ENCODE data around the gene UBE2D4.

UBE2D4 gene

DNA sequence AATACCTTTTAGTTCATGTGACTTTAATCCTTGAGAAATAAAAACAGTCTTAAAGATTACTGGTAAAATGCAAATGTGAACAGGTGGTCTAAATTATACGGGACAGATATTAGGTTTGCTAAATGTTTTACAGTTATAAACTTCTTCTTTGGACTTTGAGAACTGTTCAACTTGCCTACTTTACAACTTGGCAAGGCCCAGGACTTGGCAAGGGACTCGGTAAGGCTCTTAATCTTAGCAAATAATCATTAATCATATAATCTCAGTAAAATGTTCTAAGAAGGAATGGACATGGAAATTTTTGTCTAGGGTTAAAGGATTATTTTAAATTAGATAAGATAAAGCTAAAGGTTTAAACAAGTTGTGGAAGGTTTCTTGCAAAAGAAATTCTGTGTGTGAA, 4.8 kb upstream of the UBE2D4 start:
- Histone ChIP-seq H3K27me3 (ENCODE audit: control insufficient read depth, insufficient read depth, low read length) (peaks cover 15% of the 10 kb centered on the region), H3K9me3 (ENCODE audit: control insufficient read depth, low read depth, low read length) (no peaks in the 10 kb centered on the region), H3K4me1 (ENCODE audit: control insufficient read depth, low read depth, low read length) (no peaks in the 10 kb centered on the region), H3K36me3 (ENCODE audit: control insufficient read depth, low read depth, low read length) (no peaks in the 10 kb centered on the region), H3K27ac (ENCODE audit: low read length) (no peak overlapping the region), H3K4me3 (ENCODE audit: low read length) (no peak overlapping the region), H3K9ac (ENCODE audit: low read length) (no peak overlapping the region)

DNA sequence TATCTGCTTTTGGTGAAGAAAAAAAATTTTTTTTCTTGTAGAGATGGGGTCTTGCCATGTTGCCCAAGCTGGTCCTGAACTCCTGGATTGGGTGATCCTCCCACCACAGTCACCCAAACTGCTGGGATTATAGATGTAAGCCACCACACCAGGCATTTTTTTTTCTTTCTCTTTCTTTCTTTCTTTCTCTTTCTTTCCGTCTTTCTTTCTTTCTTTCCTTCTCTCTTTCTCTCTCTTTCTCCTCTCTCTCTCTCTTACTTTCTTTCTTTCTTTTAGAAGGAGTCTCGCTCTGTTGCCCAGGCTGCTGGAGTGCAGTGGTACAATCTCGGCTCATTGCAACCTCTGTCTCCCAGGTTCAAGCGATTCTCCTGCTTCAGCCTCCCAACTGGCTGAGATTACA, 3.5 kb upstream of the UBE2D4 start:
- no peaks in the 10 kb centered on the region for H3K4me1 ChIP-seq (ENCODE audit: control insufficient read depth, low read depth, low read length)
- no peak overlapping the region for H3K9ac ChIP-seq (ENCODE audit: low read length)
- peaks cover 26% of the 10 kb centered on the region for H3K27me3 ChIP-seq (ENCODE audit: control insufficient read depth, insufficient read depth, low read length)
- H3K4me3 ChIP-seq (ENCODE audit: low read length) = no peak overlapping the region
- H3K27ac ChIP-seq (ENCODE audit: low read length) = no peak overlapping the region
- H3K9me3 ChIP-seq (ENCODE audit: control insufficient read depth, low read depth, low read length) = no peaks in the 10 kb centered on the region
- no peaks in the 10 kb centered on the region for H3K36me3 ChIP-seq (ENCODE audit: control insufficient read depth, low read depth, low read length)

DNA sequence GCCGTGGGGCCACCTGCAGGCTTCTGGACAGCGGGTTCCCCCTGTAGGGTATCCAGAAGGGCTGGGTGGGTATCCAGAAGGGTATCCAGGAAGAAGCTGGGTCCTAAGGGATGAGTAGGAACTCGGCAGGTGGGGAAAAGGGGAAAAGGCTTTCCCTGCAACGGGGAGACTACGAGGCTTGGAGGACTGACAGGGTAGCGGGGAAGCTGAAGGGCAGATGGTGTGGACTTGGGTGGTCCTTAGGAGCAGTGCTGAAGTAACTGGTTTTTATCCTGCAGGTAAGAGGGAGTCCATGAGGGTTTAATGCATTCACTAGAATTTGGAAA, 525 bp downstream of the UBE2D4 start:
- H3K9ac ChIP-seq (ENCODE audit: low read length) = no peak overlapping the region
- H3K9me3 ChIP-seq (ENCODE audit: control insufficient read depth, low read depth, low read length) = no peaks in the 10 kb centered on the region
- no peaks in the 10 kb centered on the region for H3K4me1 ChIP-seq (ENCODE audit: control insufficient read depth, low read depth, low read length)
- H3K27ac ChIP-seq (ENCODE audit: low read length) = no peak overlapping the region
- H3K27me3 ChIP-seq (ENCODE audit: control insufficient read depth, insufficient read depth, low read length) = peaks cover 27% of the 10 kb centered on the region
- peak overlapping the region; percentile 69 for H3K4me3 ChIP-seq (ENCODE audit: low read length)
- no peaks in the 10 kb centered on the region for H3K36me3 ChIP-seq (ENCODE audit: control insufficient read depth, low read depth, low read length)

DNA sequence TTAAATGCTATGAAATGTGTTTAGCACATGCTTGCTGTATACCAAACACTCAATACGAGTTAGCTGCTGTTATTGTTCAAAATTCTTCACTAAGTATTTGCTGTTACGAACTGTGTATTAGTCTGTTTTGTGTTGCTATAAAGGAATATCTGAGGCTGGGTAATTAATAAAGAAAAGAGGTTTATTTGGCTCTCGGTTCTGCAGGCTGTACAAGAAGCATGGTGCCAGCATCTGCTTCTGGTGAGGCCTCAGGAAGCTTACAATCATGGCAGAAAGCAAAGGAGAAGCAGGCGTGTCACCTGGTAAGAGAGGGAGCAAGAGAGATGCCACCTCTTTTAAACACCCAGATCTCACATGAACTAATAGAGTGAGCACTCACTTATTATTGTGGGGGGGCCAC, 1.6 kb downstream of the UBE2D4 start:
- H3K4me1 ChIP-seq (ENCODE audit: control insufficient read depth, low read depth, low read length) = no peaks in the 10 kb centered on the region
- H3K9me3 ChIP-seq (ENCODE audit: control insufficient read depth, low read depth, low read length) = no peaks in the 10 kb centered on the region
- no peak overlapping the region for H3K4me3 ChIP-seq (ENCODE audit: low read length)
- H3K27me3 ChIP-seq (ENCODE audit: control insufficient read depth, insufficient read depth, low read length) = peaks cover 27% of the 10 kb centered on the region
- H3K36me3 ChIP-seq (ENCODE audit: control insufficient read depth, low read depth, low read length) = no peaks in the 10 kb centered on the region
- no peak overlapping the region for H3K9ac ChIP-seq (ENCODE audit: low read length)
- H3K27ac ChIP-seq (ENCODE audit: low read length) = no peak overlapping the region

DNA sequence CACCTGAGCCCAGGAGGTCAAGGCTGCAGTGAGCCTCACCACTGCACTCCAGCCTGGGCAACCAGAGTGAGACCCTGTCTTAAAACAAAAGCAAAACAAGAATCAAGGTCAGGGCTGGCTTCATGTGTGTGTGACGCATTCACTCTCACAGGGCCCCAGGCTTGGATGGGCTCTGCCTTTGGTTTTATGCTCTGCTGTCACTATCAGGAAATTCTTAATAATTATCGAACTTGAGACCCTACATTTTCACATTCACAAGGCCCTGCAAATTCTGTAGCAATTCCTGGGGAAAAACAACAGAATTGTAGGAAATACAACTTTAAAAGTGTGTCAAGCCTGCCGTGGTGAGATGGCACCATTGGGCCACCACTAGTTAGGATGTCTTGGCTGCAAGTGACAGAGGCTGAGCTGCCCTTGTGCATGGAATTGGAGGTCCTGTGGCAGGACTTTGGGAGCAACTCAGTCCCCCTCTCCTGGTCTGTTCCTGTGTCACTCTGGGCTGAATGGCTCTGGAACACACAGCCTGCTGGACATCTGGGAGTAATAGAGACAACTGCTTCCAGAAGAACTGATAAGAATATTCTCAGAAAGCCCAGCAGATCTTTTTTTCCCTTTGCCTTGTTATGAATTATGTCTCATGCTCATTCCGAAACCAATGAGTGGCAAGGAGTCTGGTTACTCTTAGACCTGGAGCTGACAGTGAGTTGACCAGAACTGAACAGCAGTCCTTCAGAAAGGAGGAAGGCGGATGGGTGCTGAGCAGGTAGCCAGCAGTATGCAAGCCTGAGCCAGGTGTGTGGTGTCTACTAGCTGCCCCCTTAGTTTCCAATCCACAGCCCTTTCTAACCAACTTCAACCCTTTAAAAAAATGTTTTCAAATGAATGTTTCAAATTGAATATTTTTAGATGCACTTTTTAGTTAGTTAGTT, 3.6 kb downstream of the UBE2D4 start:
- H3K9me3 ChIP-seq (ENCODE audit: control insufficient read depth, low read depth, low read length) = no peaks in the 10 kb centered on the region
- H3K27me3 ChIP-seq (ENCODE audit: control insufficient read depth, insufficient read depth, low read length) = peaks cover 25% of the 10 kb centered on the region
- H3K27ac ChIP-seq (ENCODE audit: low read length) = no peak overlapping the region
- no peaks in the 10 kb centered on the region for H3K36me3 ChIP-seq (ENCODE audit: control insufficient read depth, low read depth, low read length)
- H3K9ac ChIP-seq (ENCODE audit: low read length) = no peak overlapping the region
- no peaks in the 10 kb centered on the region for H3K4me1 ChIP-seq (ENCODE audit: control insufficient read depth, low read depth, low read length)
- no peak overlapping the region for H3K4me3 ChIP-seq (ENCODE audit: low read length)

DNA sequence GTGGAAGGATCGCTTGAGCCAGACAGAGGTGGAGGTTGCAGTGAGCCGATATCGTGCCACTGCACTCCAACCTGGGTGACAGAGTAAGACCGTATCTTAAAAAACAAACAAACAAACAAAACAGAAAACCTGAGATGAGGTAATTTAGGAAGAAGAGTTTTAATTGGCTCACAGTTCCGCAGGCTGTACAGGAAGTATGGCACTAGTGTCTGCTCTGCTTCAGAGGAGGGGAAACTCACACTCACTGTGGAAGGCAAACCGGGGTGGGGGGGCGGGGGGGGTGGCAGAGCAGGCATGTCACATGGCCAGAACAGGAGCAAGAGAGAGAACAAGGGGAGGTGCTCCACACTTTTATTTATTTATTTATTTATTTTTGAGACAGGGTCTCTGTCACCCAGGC, 5.1 kb downstream of the UBE2D4 start:
- H3K36me3 ChIP-seq (ENCODE audit: control insufficient read depth, low read depth, low read length) = no peaks in the 10 kb centered on the region
- H3K9me3 ChIP-seq (ENCODE audit: control insufficient read depth, low read depth, low read length) = no peaks in the 10 kb centered on the region
- H3K27me3 ChIP-seq (ENCODE audit: control insufficient read depth, insufficient read depth, low read length) = peaks cover 11% of the 10 kb centered on the region
- no peak overlapping the region for H3K9ac ChIP-seq (ENCODE audit: low read length)
- H3K4me3 ChIP-seq (ENCODE audit: low read length) = no peak overlapping the region
- H3K4me1 ChIP-seq (ENCODE audit: control insufficient read depth, low read depth, low read length) = no peaks in the 10 kb centered on the region
- H3K27ac ChIP-seq (ENCODE audit: low read length) = no peak overlapping the region

DNA sequence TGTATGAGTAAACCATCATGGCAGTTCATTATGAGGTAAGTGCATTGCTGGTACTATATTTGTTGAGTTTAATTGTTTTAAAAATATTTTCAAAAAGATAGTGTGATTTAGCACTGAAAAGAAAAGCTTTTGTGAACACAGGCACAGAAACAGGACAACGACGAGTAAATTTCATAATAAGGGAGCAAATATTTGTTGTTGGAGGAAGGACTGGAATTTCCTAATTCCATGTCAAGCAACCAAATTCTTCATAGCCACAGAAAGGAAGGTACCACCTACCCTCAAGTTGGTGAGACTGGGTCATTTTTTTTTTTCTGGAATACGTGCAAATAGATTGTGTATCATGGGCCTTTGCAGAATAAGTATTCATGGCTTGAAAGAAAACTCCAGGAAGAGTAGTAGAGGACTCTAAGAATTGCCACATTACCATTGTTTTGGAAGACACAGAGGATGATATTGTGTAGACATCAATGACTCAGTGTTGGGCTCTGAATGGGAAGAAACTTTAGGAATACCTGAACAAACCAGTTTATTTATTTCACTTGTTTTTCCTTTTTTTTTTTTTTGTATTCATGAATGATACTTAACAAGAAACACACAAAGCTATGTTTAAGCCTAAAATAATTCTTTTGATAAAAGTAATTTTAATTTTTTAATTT, 7.8 kb downstream of the UBE2D4 start:
- H3K27me3 ChIP-seq (ENCODE audit: control insufficient read depth, insufficient read depth, low read length) = no peaks in the 10 kb centered on the region
- no peak overlapping the region for H3K27ac ChIP-seq (ENCODE audit: low read length)
- H3K36me3 ChIP-seq (ENCODE audit: control insufficient read depth, low read depth, low read length) = no peaks in the 10 kb centered on the region
- no peaks in the 10 kb centered on the region for H3K9me3 ChIP-seq (ENCODE audit: control insufficient read depth, low read depth, low read length)
- no peak overlapping the region for H3K9ac ChIP-seq (ENCODE audit: low read length)
- no peak overlapping the region for H3K4me3 ChIP-seq (ENCODE audit: low read length)
- H3K4me1 ChIP-seq (ENCODE audit: control insufficient read depth, low read depth, low read length) = no peaks in the 10 kb centered on the region

DNA sequence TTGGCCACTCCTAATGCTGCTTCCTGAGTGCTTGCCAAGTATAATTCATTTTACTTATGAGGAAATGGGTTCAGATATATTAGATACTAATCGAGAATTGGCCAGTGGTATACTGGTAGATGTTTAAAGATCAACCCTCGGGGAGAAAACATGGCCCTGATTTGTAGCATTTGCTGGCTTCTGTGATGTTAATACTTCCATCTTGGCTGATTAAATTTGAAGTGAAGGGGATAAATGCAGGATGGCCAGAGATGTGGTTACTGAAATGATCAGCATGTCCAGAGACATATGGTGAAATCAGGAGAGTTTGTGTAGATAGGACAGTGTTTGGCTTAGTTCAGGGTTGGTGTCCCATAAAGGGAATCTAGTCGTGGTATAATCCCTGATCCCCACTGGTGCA, 11.2 kb downstream of the UBE2D4 start:
- Histone ChIP-seq H3K27me3 (ENCODE audit: control insufficient read depth, insufficient read depth, low read length) (no peaks in the 10 kb centered on the region), H3K9me3 (ENCODE audit: control insufficient read depth, low read depth, low read length) (no peaks in the 10 kb centered on the region), H3K27ac (ENCODE audit: low read length) (no peak overlapping the region), H3K4me1 (ENCODE audit: control insufficient read depth, low read depth, low read length) (no peaks in the 10 kb centered on the region), H3K4me3 (ENCODE audit: low read length) (no peak overlapping the region), H3K9ac (ENCODE audit: low read length) (no peak overlapping the region), H3K36me3 (ENCODE audit: control insufficient read depth, low read depth, low read length) (no peaks in the 10 kb centered on the region)

DNA sequence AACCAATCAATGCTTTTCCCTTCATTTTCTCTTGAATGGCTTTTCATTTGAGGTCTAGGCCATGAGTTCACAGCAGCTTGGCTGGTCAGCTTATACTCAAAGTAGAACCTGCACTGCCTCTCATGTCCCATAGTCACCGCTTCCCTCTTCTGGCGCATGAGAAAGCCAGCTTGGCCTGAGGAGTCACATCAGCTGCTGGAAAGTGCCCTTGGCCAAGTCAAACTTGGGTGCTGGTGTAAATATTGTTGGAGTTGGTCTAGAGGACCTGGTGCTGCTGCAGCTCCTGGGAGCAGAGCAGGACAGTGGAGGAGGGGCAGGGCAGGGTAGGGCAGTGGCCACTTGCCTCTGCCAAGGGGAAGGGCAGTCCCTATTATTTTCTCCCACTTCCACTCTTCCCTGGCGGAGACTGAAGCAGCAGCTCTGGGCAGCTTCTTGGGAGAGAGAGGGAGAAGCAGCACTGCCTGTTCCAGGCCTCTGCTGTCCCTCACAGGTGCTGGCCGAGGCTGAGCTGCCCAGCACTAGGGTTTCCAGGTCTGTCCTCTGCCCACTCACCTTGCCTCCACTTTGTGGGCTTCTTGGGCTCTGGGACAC, 12.8 kb downstream of the UBE2D4 start:
- no peaks in the 10 kb centered on the region for H3K9me3 ChIP-seq (ENCODE audit: control insufficient read depth, low read depth, low read length)
- no peaks in the 10 kb centered on the region for H3K4me1 ChIP-seq (ENCODE audit: control insufficient read depth, low read depth, low read length)
- no peak overlapping the region for H3K4me3 ChIP-seq (ENCODE audit: low read length)
- H3K36me3 ChIP-seq (ENCODE audit: control insufficient read depth, low read depth, low read length) = no peaks in the 10 kb centered on the region
- H3K27me3 ChIP-seq (ENCODE audit: control insufficient read depth, insufficient read depth, low read length) = no peaks in the 10 kb centered on the region
- H3K9ac ChIP-seq (ENCODE audit: low read length) = no peak overlapping the region
- no peak overlapping the region for H3K27ac ChIP-seq (ENCODE audit: low read length)

DNA sequence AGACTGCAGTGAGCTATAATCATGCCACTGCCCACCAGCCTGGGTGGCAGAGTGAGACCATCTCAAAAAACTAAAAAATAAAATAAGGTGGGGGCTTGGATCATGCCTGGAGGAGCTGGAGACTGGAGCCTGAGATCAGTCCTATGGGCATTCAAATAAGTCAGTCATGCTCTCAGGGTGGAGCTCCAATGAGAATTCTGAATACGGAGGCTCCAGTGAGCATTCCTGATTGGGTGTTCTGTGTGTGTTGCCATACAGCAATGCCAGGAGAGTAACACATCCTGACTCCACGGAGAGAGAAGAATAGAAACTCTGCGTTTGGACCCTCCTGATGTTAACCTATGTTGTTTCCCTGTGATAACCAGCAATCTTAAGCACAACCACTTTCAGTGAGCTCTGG, 16.0 kb downstream of the UBE2D4 start:
- H3K36me3 ChIP-seq (ENCODE audit: control insufficient read depth, low read depth, low read length) = no peaks in the 10 kb centered on the region

DNA sequence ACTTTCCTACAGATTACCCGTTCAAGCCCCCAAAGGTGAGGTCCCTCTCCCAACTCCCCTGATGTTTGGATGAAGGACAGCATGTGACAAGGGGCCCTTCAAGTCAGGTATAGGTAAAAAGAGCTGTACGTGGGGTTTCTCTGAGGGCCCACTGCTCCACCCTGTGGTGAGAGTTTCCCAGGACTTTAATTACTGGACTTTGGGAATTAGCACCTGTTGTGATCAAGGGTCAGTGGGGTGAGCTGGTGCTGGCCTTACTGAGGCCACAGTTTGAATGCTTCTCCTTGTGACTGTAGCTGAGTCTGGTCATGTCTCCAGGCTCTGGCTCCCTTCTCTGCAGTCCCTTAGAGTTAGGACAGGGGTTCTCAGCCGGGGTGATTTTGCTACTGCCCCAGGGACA, 16.8 kb downstream of the UBE2D4 start:
- Histone ChIP-seq H3K27me3 (ENCODE audit: control insufficient read depth, insufficient read depth, low read length) (no peaks in the 10 kb centered on the region), H3K27ac (ENCODE audit: low read length) (no peak overlapping the region), H3K36me3 (ENCODE audit: control insufficient read depth, low read depth, low read length) (no peaks in the 10 kb centered on the region), H3K4me1 (ENCODE audit: control insufficient read depth, low read depth, low read length) (no peaks in the 10 kb centered on the region), H3K4me3 (ENCODE audit: low read length) (no peak overlapping the region), H3K9me3 (ENCODE audit: control insufficient read depth, low read depth, low read length) (no peaks in the 10 kb centered on the region), H3K9ac (ENCODE audit: low read length) (no peak overlapping the region)

More for the DNA sequence above, 16.0 kb downstream of the UBE2D4 start:
- H3K4me1 ChIP-seq (ENCODE audit: control insufficient read depth, low read depth, low read length) = no peaks in the 10 kb centered on the region
- no peak overlapping the region for H3K4me3 ChIP-seq (ENCODE audit: low read length)
- no peak overlapping the region for H3K9ac ChIP-seq (ENCODE audit: low read length)
- H3K27me3 ChIP-seq (ENCODE audit: control insufficient read depth, insufficient read depth, low read length) = no peaks in the 10 kb centered on the region
- H3K9me3 ChIP-seq (ENCODE audit: control insufficient read depth, low read depth, low read length) = no peaks in the 10 kb centered on the region
- no peak overlapping the region for H3K27ac ChIP-seq (ENCODE audit: low read length)

All from iPS-18a (cell line).